Stimulated activated CD4-positive, alpha-beta T cell treated with anti-CD3 and anti-CD28 coated beads, TNF-alpha, amount 100 ng/mL, for 1 hour (primary cell): ENCODE results near the gene GPR27.

Source experiments
- DNase-seq, 3 donors: peaks; one replicate each; pipeline ENCODE4 v3.0.0-alpha.2; 2020; ENCODE audit warnings: low read depth in 3 of 3, low spot score in 1 of 3

The GPR27 gene

DNA sequence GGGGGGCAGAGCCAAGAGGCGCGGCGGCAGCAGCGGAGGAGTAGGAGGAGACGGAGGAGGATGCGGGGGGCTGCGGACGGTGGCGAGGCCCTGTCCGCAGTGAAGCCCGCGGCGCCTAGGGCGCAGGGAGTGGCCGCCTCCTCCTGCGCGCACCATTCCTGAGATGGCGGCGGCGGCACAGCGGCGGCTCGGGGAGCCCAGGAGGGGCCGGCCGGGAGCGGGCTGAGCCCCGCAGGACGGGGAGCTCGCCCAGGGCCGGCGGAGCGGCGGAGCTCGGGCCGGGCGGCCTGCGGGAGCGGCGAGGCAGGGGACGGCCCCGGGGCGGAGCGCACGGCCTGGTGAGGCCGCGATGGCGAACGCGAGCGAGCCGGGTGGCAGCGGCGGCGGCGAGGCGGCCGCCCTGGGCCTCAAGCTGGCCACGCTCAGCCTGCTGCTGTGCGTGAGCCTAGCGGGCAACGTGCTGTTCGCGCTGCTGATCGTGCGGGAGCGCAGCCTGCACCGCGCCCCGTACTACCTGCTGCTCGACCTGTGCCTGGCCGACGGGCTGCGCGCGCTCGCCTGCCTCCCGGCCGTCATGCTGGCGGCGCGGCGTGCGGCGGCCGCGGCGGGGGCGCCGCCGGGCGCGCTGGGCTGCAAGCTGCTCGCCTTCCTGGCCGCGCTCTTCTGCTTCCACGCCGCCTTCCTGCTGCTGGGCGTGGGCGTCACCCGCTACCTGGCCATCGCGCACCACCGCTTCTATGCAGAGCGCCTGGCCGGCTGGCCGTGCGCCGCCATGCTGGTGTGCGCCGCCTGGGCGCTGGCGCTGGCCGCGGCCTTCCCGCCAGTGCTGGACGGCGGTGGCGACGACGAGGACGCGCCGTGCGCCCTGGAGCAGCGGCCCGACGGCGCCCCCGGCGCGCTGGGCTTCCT is at the start of gene GPR27:
TSS of gene GPR27 (plus strand) at position 155 of the 909 bp plus-strand sequence. CDS start at position 350, 195 bp downstream.
- DNase-seq = peak in 1 of 3 donors; percentile 24

DNA sequence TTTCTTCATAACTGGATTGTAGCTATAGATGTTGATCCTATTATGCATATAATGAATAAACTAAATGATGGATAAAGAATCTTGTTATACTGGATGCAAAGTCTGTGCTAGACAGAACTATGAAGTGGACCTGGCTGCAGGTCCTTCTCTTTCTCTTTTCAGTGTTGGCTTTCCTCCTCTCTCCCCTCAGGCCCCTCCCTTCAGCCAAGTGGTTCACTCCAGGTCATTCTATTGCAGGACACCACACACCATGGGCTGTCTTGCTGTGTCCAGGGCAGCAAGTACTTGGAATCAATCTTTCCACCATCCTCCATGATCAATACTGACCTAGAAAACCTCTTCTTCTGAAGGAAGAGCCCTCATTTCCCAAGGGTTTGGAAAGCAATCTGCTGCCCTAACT is 48.7 kb upstream of the GPR27 start:
- no peak for DNase-seq

- no peak for DNase-seq
Measured at GRCh38 chr3:71705681-71706080, 48.0 kb upstream of the GPR27 start.

- no peak for DNase-seq
Measured at GRCh38 chr3:71707595-71707994, 46.1 kb upstream of the GPR27 start.

DNA sequence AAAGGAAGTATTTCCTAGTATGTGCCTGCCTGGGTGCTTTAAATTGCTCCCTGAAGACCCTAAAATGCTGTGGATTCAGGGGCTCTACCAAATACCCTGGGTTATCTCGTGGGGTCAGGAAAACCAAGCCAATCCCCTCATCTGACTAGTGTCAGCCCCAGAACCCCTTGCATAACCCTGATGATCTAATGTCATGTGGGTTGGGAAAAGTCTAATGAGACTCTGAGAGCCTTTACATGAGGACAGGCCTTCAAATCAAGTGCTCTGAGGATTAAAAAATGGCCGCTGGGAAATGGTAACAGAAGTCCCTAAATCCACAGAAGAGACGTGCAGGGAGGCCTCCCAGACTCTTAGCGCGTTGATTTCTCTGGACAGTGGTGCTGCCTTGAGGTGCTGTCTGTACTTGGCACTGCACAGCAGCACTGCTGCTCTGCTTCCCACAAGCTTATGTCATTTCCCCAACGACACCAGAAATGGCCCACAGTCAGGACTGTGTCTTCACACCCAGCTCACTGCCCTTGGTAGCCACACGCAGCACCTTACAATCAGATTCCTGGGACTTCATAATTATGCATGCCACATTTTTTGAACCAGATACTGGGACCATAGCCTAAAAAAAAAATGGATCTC is 45.1 kb upstream of the GPR27 start:
- DNase-seq = no peak

DNA sequence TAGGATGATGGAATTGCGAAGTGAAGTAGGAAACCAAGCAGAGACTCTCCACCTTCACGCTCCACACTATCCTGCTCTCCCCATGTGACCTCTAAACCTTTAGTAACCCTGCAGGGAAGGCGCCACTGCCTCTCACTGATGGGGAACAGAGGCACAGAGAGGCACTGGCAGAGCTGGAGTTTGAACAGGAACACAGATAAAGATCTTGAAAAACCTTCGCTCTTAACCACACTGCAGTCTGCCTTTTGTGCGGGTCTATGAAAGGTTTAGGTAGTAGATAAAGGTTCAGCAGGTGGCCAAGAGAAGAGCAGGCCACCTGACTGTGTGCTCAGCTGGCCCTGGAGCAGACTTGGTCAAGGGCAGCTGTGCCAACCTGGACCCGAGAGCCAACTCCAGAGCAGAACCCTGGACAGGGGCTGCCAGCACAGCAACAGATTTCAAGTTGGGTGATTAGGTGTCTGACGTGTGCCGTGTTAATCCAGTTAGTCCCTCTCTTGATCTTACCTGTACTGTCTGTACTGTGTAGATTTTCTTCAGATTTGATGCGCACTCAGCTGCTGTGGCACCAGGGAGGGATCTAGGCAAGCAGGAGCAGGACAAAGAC is 43.6 kb upstream of the GPR27 start:
- DNase-seq = no peak

GRCh38 chr3:71710906-71711494 is 42.7 kb upstream of the GPR27 start:
- DNase-seq = no peak

DNA sequence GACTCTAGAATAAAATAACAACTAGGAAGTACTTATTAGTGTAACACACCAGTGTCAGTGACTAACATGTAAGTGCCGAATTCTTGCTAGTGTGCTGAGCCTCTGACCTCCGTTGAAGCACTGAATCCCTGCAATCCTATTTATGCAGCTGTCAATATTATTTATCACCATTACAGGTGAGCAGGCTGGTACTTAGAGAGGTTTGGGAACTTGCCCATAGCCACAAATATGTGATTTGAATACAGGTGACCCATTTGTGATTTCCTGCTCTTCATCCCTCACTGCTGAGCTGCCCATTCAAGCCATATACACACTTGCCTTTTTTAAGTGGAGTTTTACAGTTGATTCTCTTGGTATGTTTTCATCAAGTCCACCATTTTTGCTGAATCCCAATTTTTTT is 40.6 kb upstream of the GPR27 start:
- no peak for DNase-seq

GRCh38 chr3:71714595-71714994 is 39.1 kb upstream of the GPR27 start:
- no peak for DNase-seq

- no peak for DNase-seq
Measured at GRCh38 chr3:71718072-71718471, 35.6 kb upstream of the GPR27 start.

GRCh38 chr3:71721002-71721401 is 32.7 kb upstream of the GPR27 start:
- DNase-seq = no peak

- no peak for DNase-seq
Measured at GRCh38 chr3:71721651-71722157, 32.0 kb upstream of the GPR27 start.

GRCh38 chr3:71722693-71723092 is 31.0 kb upstream of the GPR27 start:
- no peak for DNase-seq

GRCh38 chr3:71723452-71724170 is 30.0 kb upstream of the GPR27 start:
- no peak for DNase-seq

- no peak for DNase-seq
Measured at GRCh38 chr3:71724171-71724453, 29.5 kb upstream of the GPR27 start.

DNA sequence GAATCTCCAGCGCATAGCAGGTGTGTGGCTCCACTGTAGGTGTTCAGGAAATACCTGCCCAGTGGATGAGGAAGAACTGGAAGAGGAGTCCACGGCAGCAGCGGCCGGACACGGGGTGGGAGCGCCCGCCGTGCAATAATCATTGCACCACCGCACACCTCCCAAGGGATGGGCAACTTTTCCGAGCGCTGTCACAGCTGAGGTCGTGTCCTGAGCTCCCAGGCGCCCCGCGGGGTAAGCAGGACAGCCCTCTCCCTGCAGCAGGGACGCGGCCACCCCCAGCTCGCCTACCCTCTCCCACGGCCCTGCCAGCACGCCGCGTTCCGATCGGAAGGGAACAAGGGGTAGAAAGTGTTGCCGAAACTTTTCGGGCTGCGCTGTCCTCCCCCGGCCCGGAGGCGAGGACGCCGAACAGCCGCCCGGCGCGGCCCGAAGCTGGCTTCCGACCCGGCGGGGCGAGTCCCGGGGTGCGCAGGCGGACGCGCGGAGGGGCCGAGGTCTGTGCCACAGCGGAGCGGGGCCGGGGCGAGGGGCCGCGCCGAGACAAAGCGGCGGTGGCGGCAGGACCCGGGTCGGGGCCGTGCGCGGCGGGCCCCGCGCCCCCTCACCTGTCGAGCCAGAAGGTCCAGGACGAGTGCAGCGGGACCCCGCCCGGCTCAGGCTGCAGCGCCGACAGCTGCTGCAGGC is 28.9 kb upstream of the GPR27 start:
- peak in 1 of 3 donors; percentile 22 for DNase-seq

DNA sequence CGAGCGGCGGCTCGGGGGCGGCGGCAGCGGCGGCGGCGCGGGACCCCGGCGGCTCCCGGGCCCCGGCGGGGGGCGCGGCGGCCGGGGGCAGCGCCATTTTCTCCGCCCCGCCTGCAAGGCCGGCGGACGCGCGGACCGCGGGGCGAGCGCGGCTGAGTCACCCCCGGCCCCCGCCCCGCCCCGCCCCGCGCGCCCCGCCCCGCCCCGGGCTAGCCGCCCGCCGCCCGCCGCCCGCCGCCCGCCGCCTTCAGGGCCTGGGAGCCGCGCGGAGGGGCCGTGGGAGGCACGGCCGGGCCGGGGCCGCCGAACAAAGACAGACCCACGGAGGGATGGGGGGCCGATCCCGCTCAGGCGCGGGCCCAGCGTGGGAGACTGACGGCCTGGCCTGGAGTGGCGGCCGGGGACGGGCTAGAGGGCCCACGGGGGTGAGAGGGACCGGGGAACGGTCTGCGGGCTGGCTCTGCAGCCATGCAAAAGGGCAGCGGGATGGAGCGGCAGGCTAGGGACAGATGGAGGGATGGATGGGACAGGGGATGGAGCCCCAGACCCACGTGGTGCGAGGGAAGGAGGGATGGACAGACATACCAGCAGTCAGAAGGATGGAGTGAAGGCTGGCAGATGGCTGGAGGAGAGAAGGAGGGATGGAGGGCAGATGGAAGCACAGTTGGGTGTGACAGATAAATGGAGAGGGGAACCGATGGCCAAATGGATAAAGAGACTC is 28.2 kb upstream of the GPR27 start, which contains the start of gene EIF4E3:
TSS of gene EIF4E3 (minus strand) at position 132 of the 721 bp plus-strand sequence. CDS start at position 97, 35 bp downstream.
- peak in 1 of 3 donors; percentile 31 for DNase-seq

GRCh38 chr3:71726146-71726545 is 27.5 kb upstream of the GPR27 start:
- DNase-seq = peak in 1 of 3 donors; percentile 23

DNA sequence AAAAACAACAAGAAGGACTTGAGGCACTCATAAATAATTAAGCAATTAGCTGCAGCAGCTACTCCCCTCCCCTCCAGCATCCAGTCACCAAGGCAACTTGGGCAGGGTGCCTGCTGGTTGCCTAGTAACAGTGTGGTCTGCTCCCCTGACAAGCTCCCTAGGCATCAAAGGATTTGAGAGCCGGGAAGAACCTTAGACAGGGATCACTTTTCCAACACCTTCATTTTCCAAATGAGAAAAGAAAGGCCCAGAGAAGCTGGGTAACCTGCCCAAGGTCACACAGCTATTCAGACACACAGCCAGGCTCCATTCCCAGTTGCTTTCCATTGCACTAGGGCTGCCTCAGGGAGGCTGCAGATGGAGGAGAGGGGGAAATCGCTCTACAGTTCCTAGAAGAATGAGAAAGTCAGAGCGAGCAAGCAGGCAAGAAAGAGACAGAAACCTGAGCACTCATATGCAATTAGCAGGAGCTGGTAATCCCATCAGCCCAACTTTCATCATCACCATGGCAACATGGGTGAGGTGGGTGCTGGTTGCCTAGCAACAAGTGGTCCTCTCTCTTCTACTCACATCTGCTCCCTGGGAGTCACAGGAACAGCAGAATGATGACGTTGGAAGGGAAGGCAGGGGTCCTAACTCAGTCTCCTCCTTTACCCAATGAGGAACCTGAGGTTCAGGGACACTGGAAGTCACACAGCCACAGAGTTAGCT is 24.9 kb upstream of the GPR27 start:
- no peak for DNase-seq
